Measurements from ENCODE around the gene NXPE2. TPM values are rescaled to one million over a fixed set of nuclear protein-coding genes. Genes with fewer than 3 reads are reported as not detected.

Gene NXPE2
- polyA plus RNA-seq, 3 donors from 2014 or later = not detected

- H3K27ac Mint-ChIP-seq = no peak overlapping the region
Measured at GRCh38 chr11:114705280-114706024, 27.1 kb downstream of the NXPE2 start.

GRCh38 chr11:114709960-114710359, 31.6 kb downstream of the NXPE2 start:
- H3K4me1 Mint-ChIP-seq = no peaks in the 10 kb centered on the region
- H3K4me3 Mint-ChIP-seq = no peak overlapping the region
- DNase-seq = no peak
- H3K27me3 Mint-ChIP-seq (ENCODE audit: low read depth in 3 of 3) = peaks cover 0 to 6% (median 2%) of the 10 kb centered on the region in 3 donors
- H3K27ac Mint-ChIP-seq = no peak overlapping the region
- no peaks in the 10 kb centered on the region for H3K36me3 Mint-ChIP-seq
- H3K9me3 Mint-ChIP-seq = peaks cover 0 to 20% (median 5%) of the 10 kb centered on the region in 6 donors

More at GRCh38 chr11:114705280-114706024, 27.1 kb downstream of the NXPE2 start:
- Mint-ChIP-seq H3K4me3 (no peak overlapping the region), H3K9me3 (peaks cover 0 to 9% (median 3%) of the 10 kb centered on the region in 6 donors), H3K4me1 (no peaks in the 10 kb centered on the region), H3K27me3 (ENCODE audit: low read depth in 3 of 3) (peaks cover 0 to 2% (median 2%) of the 10 kb centered on the region in 3 donors), H3K36me3 (no peaks in the 10 kb centered on the region)
- DNase-seq = no peak

- no peaks in the 10 kb centered on the region for H3K4me1 Mint-ChIP-seq
- H3K27me3 Mint-ChIP-seq (ENCODE audit: low read depth in 3 of 3) = peaks cover 0 to 4% (median 2%) of the 10 kb centered on the region in 3 donors
- no peaks in the 10 kb centered on the region for H3K36me3 Mint-ChIP-seq
- peaks cover 0 to 20% (median 4%) of the 10 kb centered on the region in 6 donors for H3K9me3 Mint-ChIP-seq
- no peak overlapping the region for H3K27ac Mint-ChIP-seq
- DNase-seq = no peak
- H3K4me3 Mint-ChIP-seq = no peak overlapping the region
Measured at GRCh38 chr11:114713756-114714155, 35.4 kb downstream of the NXPE2 start.

GRCh38 chr11:114719562-114719961, 41.2 kb downstream of the NXPE2 start:
- DNase-seq = no peak
- no peak overlapping the region for H3K27ac Mint-ChIP-seq
- H3K36me3 Mint-ChIP-seq = no peaks in the 10 kb centered on the region
- H3K9me3 Mint-ChIP-seq = peaks cover 0 to 2% (median 0%) of the 10 kb centered on the region in 6 donors
- no peaks in the 10 kb centered on the region for H3K4me1 Mint-ChIP-seq
- peaks cover 0 to 6% (median 1%) of the 10 kb centered on the region in 3 donors for H3K27me3 Mint-ChIP-seq (ENCODE audit: low read depth in 3 of 3)
- H3K4me3 Mint-ChIP-seq = no peak overlapping the region

- Mint-ChIP-seq H3K9me3 (peaks cover 0 to 4% (median 0%) of the 10 kb centered on the region in 6 donors), H3K4me1 (no peaks in the 10 kb centered on the region), H3K4me3 (no peak overlapping the region), H3K36me3 (no peaks in the 10 kb centered on the region), H3K27me3 (ENCODE audit: low read depth in 3 of 3) (peaks cover 1 to 9% (median 2%) of the 10 kb centered on the region in 3 donors), H3K27ac (no peak overlapping the region)
- DNase-seq = no peak
Measured at GRCh38 chr11:114724916-114725524, 46.7 kb downstream of the NXPE2 start.

- Mint-ChIP-seq H3K36me3 (no peaks in the 10 kb centered on the region), H3K4me1 (no peaks in the 10 kb centered on the region), H3K4me3 (no peak overlapping the region), H3K27me3 (ENCODE audit: low read depth in 3 of 3) (peaks cover 1 to 9% (median 2%) of the 10 kb centered on the region in 3 donors), H3K27ac (no peak overlapping the region), H3K9me3 (peaks cover 0 to 7% (median 0%) of the 10 kb centered on the region in 6 donors)
- DNase-seq = no peak
Measured at GRCh38 chr11:114725623-114726022, 47.3 kb downstream of the NXPE2 start.

- no peaks in the 10 kb centered on the region for H3K4me1 Mint-ChIP-seq
- DNase-seq = no peak
- no peak overlapping the region for H3K27ac Mint-ChIP-seq
- H3K36me3 Mint-ChIP-seq = no peaks in the 10 kb centered on the region
- H3K9me3 Mint-ChIP-seq = peaks cover 0 to 5% (median 0%) of the 10 kb centered on the region in 6 donors
- H3K4me3 Mint-ChIP-seq = no peak overlapping the region
- H3K27me3 Mint-ChIP-seq (ENCODE audit: low read depth in 3 of 3) = peaks cover 0 to 6% (median 2%) of the 10 kb centered on the region in 3 donors
Measured at GRCh38 chr11:114736806-114737205, 58.5 kb downstream of the NXPE2 start.

GRCh38 chr11:114738954-114739353, 60.6 kb downstream of the NXPE2 start:
- H3K27me3 Mint-ChIP-seq (ENCODE audit: low read depth in 3 of 3) = peaks cover 0 to 6% (median 0%) of the 10 kb centered on the region in 3 donors
- H3K4me1 Mint-ChIP-seq = no peaks in the 10 kb centered on the region
- no peak overlapping the region for H3K27ac Mint-ChIP-seq
- DNase-seq = peak in 2 of 3 donors; percentile 4 to 32
- peaks cover 0 to 5% (median 0%) of the 10 kb centered on the region in 6 donors for H3K9me3 Mint-ChIP-seq
- no peak overlapping the region for H3K4me3 Mint-ChIP-seq
- no peaks in the 10 kb centered on the region for H3K36me3 Mint-ChIP-seq

GRCh38 chr11:114745150-114745671, 66.9 kb downstream of the NXPE2 start:
- Mint-ChIP-seq H3K4me3 (no peak overlapping the region), H3K27me3 (ENCODE audit: low read depth in 3 of 3) (peaks cover 0 to 3% (median 2%) of the 10 kb centered on the region in 3 donors), H3K36me3 (no peaks in the 10 kb centered on the region), H3K9me3 (peaks cover 0 to 6% (median 2%) of the 10 kb centered on the region in 6 donors), H3K4me1 (no peaks in the 10 kb centered on the region), H3K27ac (no peak overlapping the region)
- DNase-seq = no peak

- no peak for DNase-seq
- no peaks in the 10 kb centered on the region for H3K4me1 Mint-ChIP-seq
Measured at GRCh38 chr11:114746013-114746412, 67.7 kb downstream of the NXPE2 start.

More at GRCh38 chr11:114746013-114746412, 67.7 kb downstream of the NXPE2 start:
- H3K27me3 Mint-ChIP-seq (ENCODE audit: low read depth in 3 of 3) = peaks cover 0 to 3% (median 2%) of the 10 kb centered on the region in 3 donors
- H3K27ac Mint-ChIP-seq = no peak overlapping the region
- no peaks in the 10 kb centered on the region for H3K36me3 Mint-ChIP-seq
- no peak overlapping the region for H3K4me3 Mint-ChIP-seq
- peaks cover 0 to 6% (median 2%) of the 10 kb centered on the region in 6 donors for H3K9me3 Mint-ChIP-seq

Other genes with a start within 250 kb of the NXPE2 start
- 10 to 100 TPM; 45.5 to 49.4 (median 45.9) TPM for gene REXO2, start 239.1 kb upstream of the NXPE2 start, polyA plus RNA-seq
- gene NXPE1, start 118.6 kb upstream of the NXPE2 start, polyA plus RNA-seq = not detected
- not detected for gene NXPE4, start 82.7 kb upstream of the NXPE2 start, polyA plus RNA-seq